Transverse colon (tissue), 4 donors: ENCODE results near the gene PHACTR2. TPM values are rescaled to one million over a fixed set of nuclear protein-coding genes. Genes with fewer than 3 reads are reported as not detected.

Source experiments
- DNase-seq: peaks from one replicate; pipeline ENCODE4 v3.0.0-alpha.2; 2019
- H3K27ac ChIP-seq, 4 donors: fragments of 200-600 bp; sonication (generic); 2 replicates each; pipeline ENCODE4 v1.5.1; 2016 to 2018; ENCODE audit warnings: inconsistent platforms in 4 of 4
- H3K27me3 ChIP-seq: fragments of 200-600 bp; sonication (generic); 2 replicates; pipeline ENCODE4 v1.5.1; 2017; ENCODE audit warnings: inconsistent platforms
- H3K36me3 ChIP-seq, 4 donors: fragments of 200-600 bp; sonication (generic); 2 replicates each; pipeline ENCODE4 v1.5.1; 2017 to 2019; ENCODE audit warnings: inconsistent platforms in 4 of 4
- H3K4me1 ChIP-seq, 4 donors: fragments of 200-600 bp; sonication (generic); 2 replicates each; pipeline ENCODE4 v1.5.1; 2017 to 2020; ENCODE audit warnings: inconsistent platforms in 4 of 4
- H3K4me3 ChIP-seq, 4 donors: fragments of 200-600 bp; sonication (generic); 1 replicate in 1 of 4; 2 replicates in 3 of 4; pipeline versions ENCODE4 v1.5.1 to v1.6.1; 2017 to 2019; ENCODE audit warnings: inconsistent platforms in 4 of 4
- H3K9me3 ChIP-seq, 2 donors: fragments of 200-600 bp; sonication (generic); 2 replicates each; pipeline ENCODE4 v1.5.1; 2017 to 2019; ENCODE audit warnings: inconsistent platforms in 2 of 2
- CTCF ChIP-seq, 5 experiments: fragments of 200-600 bp in 3 of 5; fragments of 450-650 bp in 2 of 5; sonication (generic) in 3 of 5; IDR thresholded peaks; 1 replicate in 2 of 5; 2 replicates in 3 of 5; pipeline ENCODE4 v1.5.1; 2016 to 2017; ENCODE audit warnings: antibody characterized with exemption in 5 of 5, inconsistent platforms in 3 of 5, mild to moderate bottlenecking in 2 of 5, moderate library complexity in 1 of 5
- EP300 ChIP-seq: sonication (generic); formaldehyde crosslinking; IDR thresholded peaks from one replicate; pipeline ENCODE4 v1.6.1; 2017; ENCODE audit warnings: antibody characterized with exemption, low read depth
- POLR2A ChIP-seq: fragments of 450-650 bp; IDR thresholded peaks from one replicate; pipeline ENCODE4 v1.6.1; 2016; ENCODE audit warnings: antibody characterized with exemption, mild to moderate bottlenecking, moderate library complexity
- POLR2AphosphoS5 ChIP-seq, 3 donors: sonication (generic); formaldehyde crosslinking; IDR thresholded peaks; one replicate each; pipeline ENCODE4 v1.6.1; 2016; ENCODE audit warnings: antibody characterized with exemption in 3 of 3
- WGBS, 2 donors: methylation state at CpG; one replicate each; pipeline ENCODE4 v1.1.5; 2018; ENCODE audit warnings: low coverage in 1 of 2; 5-methylcytosine and 5-hydroxymethylcytosine counted together
- in situ Hi-C, 4 donors: fragments of 200-750 bp; cut with MboI; loops; one replicate each; pipeline versions ENCODE4 v1.15.0 to v1.15.1; 2017; ENCODE audit warnings: low sequenced_read_pairs in 3 of 4, low pct_ligation_motif_present in 1 of 4, low pct_unique_long_range_greater_than_20kb in 1 of 4
- intact Hi-C: fragments of 100-400 bp; cut with DNase I; formaldehyde crosslinking; loops from one replicate; pipeline ENCODE4 v1.15.1; 2023; ENCODE audit warnings: low total_unique reads
- total RNA-seq, 4 donors: library from RNA; depleted of rRNA; stranded (reverse); fragments of >200 nt; gene quantifications; one replicate each; pipeline ENCODE4 v1.1.0, GENCODE V29; 2016

PHACTR2 gene
- total RNA-seq, 4 donors from 2014 or later, result 38.6 to 56.8 (median 48.7) TPM

- TF ChIP-seq CTCF (IDR thresholded peaks at IDR 0.05), result no peak
- no peak for TF ChIP-seq POLR2A
- no peak for TF ChIP-seq EP300
- TF ChIP-seq POLR2AphosphoS5 (IDR thresholded peaks at IDR 0.05), result no peak
- Histone ChIP-seq H3K27me3 (no peaks in the 10 kb centered on the region), H3K4me3 (no peak overlapping the region), H3K27ac (no peak overlapping the region), H3K4me1 (peaks cover 4 to 60% (median 17%) of the 10 kb centered on the region in 4 donors), H3K9me3 (no peaks in the 10 kb centered on the region), H3K36me3 (no peaks in the 10 kb centered on the region)
- 88 to 98% methylated on average over 8 of the region's 8 CpGs for WGBS, 2 donors
- no peak for DNase-seq
- intact Hi-C loops (no loop called here), in situ Hi-C loops (no loop called here)
Measured at GRCh38 chr6:143698759-143699429, 21.1 kb downstream of the PHACTR2 start.

- Histone ChIP-seq H3K27me3 (no peaks in the 10 kb centered on the region), H3K9me3 (no peaks in the 10 kb centered on the region), H3K27ac (peak overlapping the region in 2 of 4 donors; percentile 4 to 21), H3K36me3 (no peaks in the 10 kb centered on the region), H3K4me1 (peaks cover 4 to 60% (median 17%) of the 10 kb centered on the region in 4 donors), H3K4me3 (no peak overlapping the region)
- 74 to 86% methylated on average over 2 to 3 of the region's 3 CpGs for WGBS, 2 donors
- TF ChIP-seq CTCF (IDR thresholded peaks at IDR 0.05), result no peak
- no peak for TF ChIP-seq POLR2AphosphoS5 (IDR thresholded peaks at IDR 0.05)
- no peak for TF ChIP-seq EP300
- TF ChIP-seq POLR2A, result no peak
- in situ Hi-C loops, result no loop called here
- DNase-seq, result no peak
- intact Hi-C loops, result no loop called here
Measured at GRCh38 chr6:143699430-143699825, 21.7 kb downstream of the PHACTR2 start.

GRCh38 chr6:143700684-143701348 lies 23.1 kb downstream of the PHACTR2 start:
- intact Hi-C loops (no loop called here), in situ Hi-C loops (no loop called here)
- H3K4me3 ChIP-seq, result no peak overlapping the region
- no peaks in the 10 kb centered on the region for H3K36me3 ChIP-seq
- peak overlapping the region; percentile 5 to 61 (median 36) for H3K27ac ChIP-seq
- DNase-seq, result no peak
- WGBS, 2 donors, result 59 to 60% methylated on average over 7 to 8 of the region's 8 CpGs
- no peak for TF ChIP-seq CTCF (IDR thresholded peaks at IDR 0.05)
- TF ChIP-seq EP300, result no peak
- TF ChIP-seq POLR2A, result no peak
- TF ChIP-seq POLR2AphosphoS5 (IDR thresholded peaks at IDR 0.05), result no peak
- no peaks in the 10 kb centered on the region for H3K9me3 ChIP-seq
- H3K27me3 ChIP-seq, result no peaks in the 10 kb centered on the region
- peaks cover 0 to 46% (median 9%) of the 10 kb centered on the region in 4 donors for H3K4me1 ChIP-seq

- in situ Hi-C loops, result no loop called here
- no peak overlapping the region for H3K4me3 ChIP-seq
- WGBS, 2 donors, result 69 to 82% methylated on average over 6 of the region's 6 CpGs
- H3K27ac ChIP-seq, result peak overlapping the region; percentile 2 to 61 (median 36)
- DNase-seq, result no peak
- H3K9me3 ChIP-seq, result no peaks in the 10 kb centered on the region
- intact Hi-C loops, result no loop called here
- TF ChIP-seq POLR2A (no peak), EP300 (no peak), POLR2AphosphoS5 (IDR thresholded peaks at IDR 0.05) (no peak), CTCF (IDR thresholded peaks at IDR 0.05) (no peak)
- H3K4me1 ChIP-seq, result peaks cover 0 to 38% (median 9%) of the 10 kb centered on the region in 4 donors
- H3K36me3 ChIP-seq, result no peaks in the 10 kb centered on the region
- no peaks in the 10 kb centered on the region for H3K27me3 ChIP-seq
Measured at GRCh38 chr6:143701349-143702234, 23.8 kb downstream of the PHACTR2 start.
